ENCODE data around the gene NUDT1.

NUDT1 gene

DNA sequence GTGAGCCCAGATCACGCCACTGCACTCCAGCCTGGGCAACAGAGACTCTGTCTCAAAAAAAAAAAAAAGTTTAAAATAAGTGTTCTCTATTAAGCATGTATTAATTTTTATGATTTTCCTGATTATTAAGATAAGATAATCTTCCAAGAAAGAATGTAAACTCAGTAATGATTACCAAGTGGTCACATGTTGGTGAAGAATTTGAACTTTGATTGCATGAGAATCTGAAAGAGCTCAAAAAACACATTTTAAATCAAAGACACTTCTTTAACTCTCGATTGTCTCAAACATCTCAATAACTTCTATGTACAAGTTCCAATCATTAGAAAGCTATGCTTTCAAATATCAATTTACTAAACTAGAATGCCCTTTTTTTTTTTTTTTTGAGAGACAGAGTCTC is 38.4 kb downstream of the NUDT1 start:
- TF ChIP-seq, protein P1, sequence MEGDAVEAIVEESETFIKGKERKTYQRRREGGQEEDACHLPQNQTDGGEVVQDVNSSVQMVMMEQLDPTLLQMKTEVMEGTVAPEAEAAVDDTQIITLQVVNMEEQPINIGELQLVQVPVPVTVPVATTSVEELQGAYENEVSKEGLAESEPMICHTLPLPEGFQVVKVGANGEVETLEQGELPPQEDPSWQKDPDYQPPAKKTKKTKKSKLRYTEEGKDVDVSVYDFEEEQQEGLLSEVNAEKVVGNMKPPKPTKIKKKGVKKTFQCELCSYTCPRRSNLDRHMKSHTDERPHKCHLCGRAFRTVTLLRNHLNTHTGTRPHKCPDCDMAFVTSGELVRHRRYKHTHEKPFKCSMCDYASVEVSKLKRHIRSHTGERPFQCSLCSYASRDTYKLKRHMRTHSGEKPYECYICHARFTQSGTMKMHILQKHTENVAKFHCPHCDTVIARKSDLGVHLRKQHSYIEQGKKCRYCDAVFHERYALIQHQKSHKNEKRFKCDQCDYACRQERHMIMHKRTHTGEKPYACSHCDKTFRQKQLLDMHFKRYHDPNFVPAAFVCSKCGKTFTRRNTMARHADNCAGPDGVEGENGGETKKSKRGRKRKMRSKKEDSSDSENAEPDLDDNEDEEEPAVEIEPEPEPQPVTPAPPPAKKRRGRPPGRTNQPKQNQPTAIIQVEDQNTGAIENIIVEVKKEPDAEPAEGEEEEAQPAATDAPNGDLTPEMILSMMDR (IDR thresholded peaks at IDR 0.05; ENCODE audit: low read depth, low read length): no peak
- Histone ChIP-seq H3K4me3 (ENCODE audit: low read depth, low read length) (no peak overlapping the region), H3K4me1 (peaks cover 10% of the 10 kb centered on the region), H3K9me3 (no peaks in the 10 kb centered on the region), H3K36me3 (no peaks in the 10 kb centered on the region), H3K27me3 (no peaks in the 10 kb centered on the region)
- no peak for DNase-seq

DNA sequence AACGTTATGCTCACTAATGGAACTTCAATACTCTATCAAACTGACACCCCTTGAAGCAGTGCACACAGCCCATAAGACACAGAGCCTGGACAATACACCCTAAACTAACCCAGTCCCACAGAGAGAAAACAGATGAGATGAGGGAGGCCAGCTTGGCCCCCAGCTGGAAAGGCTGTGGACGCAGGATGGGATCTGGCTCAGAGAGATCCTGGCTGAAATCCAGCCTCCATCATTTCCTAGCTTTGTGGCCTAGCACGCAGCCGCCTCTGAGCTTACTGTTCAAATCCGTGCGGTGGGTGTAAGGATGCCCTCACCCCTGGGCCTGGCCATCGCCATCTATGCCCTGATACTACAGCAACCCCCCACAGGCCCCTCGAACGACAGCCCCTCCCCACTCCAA is 39.5 kb downstream of the NUDT1 start:
- H3K4me3 ChIP-seq (ENCODE audit: low read depth, low read length): no peak overlapping the region
- no peaks in the 10 kb centered on the region for H3K36me3 ChIP-seq
- TF ChIP-seq, protein P1 (IDR thresholded peaks at IDR 0.05; ENCODE audit: low read depth, low read length): no peak
- no peaks in the 10 kb centered on the region for H3K9me3 ChIP-seq
- H3K27me3 ChIP-seq: no peaks in the 10 kb centered on the region
- DNase-seq: peak; percentile 44
- H3K4me1 ChIP-seq: peaks cover 10% of the 10 kb centered on the region

DNA sequence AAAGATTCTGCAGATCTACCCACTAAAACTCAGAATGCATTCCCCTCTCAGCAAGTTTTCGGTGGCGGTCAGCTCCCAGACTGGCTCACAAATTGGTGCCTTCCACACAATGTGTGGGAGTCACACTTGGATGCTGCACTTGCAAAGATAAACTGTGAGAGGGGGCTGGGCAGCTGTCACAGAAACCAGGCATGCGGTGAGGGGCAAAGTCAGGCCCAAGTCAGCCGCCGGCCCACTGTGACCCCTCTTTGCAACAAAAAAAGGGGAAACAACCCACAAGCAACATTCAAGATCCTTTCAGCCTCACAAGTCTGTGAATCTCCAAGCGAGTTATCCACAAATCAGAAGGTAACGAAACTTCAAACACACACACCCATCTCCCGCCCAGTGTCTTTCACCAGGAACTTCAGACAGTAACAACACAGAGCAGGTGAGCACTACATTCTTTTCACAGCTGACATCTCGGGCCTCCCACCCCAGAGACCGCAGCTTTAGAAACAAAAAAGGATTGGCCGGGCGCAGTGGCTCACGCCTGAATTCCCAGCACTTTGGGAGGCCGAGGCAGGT is 40.2 kb downstream of the NUDT1 start:
- H3K4me3 ChIP-seq (ENCODE audit: low read depth, low read length): no peak overlapping the region
- no peaks in the 10 kb centered on the region for H3K36me3 ChIP-seq
- peaks cover 10% of the 10 kb centered on the region for H3K4me1 ChIP-seq
- H3K9me3 ChIP-seq: no peaks in the 10 kb centered on the region
- TF ChIP-seq, protein P1 (IDR thresholded peaks at IDR 0.05; ENCODE audit: low read depth, low read length): no peak
- DNase-seq: no peak
- H3K27me3 ChIP-seq: no peaks in the 10 kb centered on the region

DNA sequence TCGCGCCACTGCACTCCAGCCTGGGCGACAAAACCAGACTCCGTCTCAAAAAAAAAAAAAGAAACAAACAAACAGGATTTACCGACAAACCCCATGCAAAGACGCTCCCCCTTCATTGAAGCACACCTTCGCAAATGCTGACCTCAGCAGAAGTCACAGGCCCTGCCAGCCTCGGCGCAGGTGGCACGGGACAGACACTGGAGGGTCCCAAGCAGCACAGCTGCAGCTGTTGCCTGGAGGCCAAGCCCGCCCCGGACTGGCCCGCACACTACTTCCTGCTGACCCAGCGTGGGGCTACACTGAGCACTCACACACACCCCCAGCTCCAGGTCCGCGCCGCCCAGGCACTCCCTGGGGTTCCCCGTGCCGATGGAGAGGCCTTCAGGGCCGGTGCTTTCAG is 41.0 kb downstream of the NUDT1 start:
- Histone ChIP-seq H3K36me3 (no peaks in the 10 kb centered on the region), H3K9me3 (no peaks in the 10 kb centered on the region), H3K4me1 (peaks cover 10% of the 10 kb centered on the region), H3K4me3 (ENCODE audit: low read depth, low read length) (no peak overlapping the region), H3K27me3 (no peaks in the 10 kb centered on the region)
- TF ChIP-seq, protein P1 (IDR thresholded peaks at IDR 0.05; ENCODE audit: low read depth, low read length): no peak
- DNase-seq: no peak

DNA sequence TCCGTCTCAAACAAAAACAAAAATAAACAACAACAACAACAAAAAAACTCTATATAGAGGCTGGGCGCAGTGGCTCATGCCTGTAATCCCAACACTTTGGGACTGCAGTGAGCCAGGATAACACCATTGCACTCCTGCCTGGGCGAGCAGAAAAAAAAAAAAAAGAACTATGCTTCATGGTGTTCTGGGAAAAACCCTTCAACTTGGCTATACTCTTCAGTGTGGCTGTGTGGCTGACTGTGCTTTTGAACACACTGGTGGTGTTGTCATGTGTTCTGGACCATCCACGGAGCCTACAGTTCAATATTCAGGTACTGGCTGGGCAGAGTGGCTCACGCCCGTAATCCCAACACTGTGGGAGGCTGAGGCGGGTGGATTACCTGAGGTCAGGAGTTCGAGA is 45.7 kb downstream of the NUDT1 start:
- H3K4me3 ChIP-seq (ENCODE audit: low read depth, low read length): no peak overlapping the region
- H3K9me3 ChIP-seq: no peaks in the 10 kb centered on the region
- no peak for DNase-seq
- no peaks in the 10 kb centered on the region for H3K36me3 ChIP-seq
- no peaks in the 10 kb centered on the region for H3K4me1 ChIP-seq
- no peaks in the 10 kb centered on the region for H3K27me3 ChIP-seq
- TF ChIP-seq, protein P1 (IDR thresholded peaks at IDR 0.05; ENCODE audit: low read depth, low read length): no peak

DNA sequence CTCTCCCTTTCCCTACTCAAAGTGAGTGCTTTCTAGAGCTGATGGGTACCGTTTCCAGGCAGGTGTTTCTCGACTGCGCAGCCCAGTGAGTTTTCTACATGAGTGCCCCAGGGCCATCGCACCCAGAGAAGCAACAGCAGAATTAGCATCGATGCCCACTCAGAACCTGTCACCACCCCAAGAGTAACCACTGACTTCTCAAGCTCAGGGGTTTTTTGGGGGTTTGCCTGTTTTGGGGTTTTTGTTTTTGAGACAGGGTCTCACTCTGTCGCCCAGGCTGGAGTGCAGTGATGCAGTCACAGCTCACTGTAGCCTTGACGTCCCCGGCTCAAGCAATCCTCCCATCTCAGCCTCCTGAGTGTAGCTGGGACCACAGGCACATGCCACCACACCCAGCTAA is 46.5 kb downstream of the NUDT1 start:
- no peaks in the 10 kb centered on the region for H3K9me3 ChIP-seq
- DNase-seq: no peak
- no peak overlapping the region for H3K4me3 ChIP-seq (ENCODE audit: low read depth, low read length)
- H3K27me3 ChIP-seq: no peaks in the 10 kb centered on the region
- no peaks in the 10 kb centered on the region for H3K36me3 ChIP-seq
- no peaks in the 10 kb centered on the region for H3K4me1 ChIP-seq
- TF ChIP-seq, protein P1 (IDR thresholded peaks at IDR 0.05; ENCODE audit: low read depth, low read length): no peak
